ENCODE results near the gene TERC.
A peak's percentile ranks its signal among the peaks of the same experiment; 100 is the strongest.

The TERC gene

DNA sequence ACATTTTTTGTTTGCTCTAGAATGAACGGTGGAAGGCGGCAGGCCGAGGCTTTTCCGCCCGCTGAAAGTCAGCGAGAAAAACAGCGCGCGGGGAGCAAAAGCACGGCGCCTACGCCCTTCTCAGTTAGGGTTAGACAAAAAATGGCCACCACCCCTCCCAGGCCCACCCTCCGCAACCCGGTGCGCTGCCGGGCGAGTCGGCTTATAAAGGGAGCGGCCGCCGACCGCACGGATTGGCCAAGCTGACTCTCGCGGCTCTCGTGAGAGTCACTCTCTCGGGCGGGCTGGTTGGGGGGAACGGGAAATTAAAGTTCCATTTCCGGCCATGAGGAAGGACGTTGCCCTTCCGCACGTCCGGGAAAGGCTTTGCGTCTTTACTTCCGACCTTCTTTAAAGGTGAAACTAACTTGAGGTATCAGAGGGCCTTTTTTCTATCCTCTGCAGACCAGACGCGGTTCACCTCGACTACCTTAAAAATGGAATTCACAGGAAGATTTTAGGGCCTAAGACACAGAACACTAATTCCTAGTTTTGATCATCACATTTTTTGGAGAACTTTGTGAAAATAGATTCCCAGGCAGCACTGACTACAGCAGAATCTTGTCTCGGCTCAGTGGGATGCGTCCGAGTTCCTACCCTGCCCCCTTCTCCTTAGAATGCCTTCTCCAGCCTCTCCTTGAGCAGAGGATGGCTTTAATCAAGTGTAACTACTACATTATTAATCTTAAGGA is at the start of gene TERC:
Gene TERC, minus strand, starts transcription at position 179 of the 731 bp plus-strand sequence.
- peak; percentile 80 for DNase-seq (ENCODE audit: low read depth)

- DNase-seq (ENCODE audit: low read depth) = peak; percentile 39
Observed at GRCh38 chr3:169813757-169814517, 49.1 kb upstream of the TERC start.

DNA sequence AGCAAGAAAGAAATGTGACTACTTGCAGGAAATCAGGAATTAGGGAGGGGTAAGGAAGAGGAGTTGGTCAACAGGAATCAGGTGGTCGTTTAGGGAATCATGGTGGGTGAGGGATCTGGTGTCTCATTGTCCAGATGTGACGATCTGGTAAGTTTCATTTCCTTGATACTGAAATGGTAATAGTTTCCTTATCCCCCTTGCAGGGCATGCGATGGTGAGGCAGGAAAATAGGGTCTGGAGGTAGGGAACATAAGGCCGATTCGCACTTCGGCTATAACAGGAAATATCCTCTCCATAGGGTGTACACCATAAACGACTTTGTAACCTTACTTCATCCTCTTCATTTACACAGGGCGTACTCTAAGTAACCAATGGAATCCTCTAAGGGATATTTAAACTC is 48.4 kb upstream of the TERC start:
- DNase-seq (ENCODE audit: low read depth) = no peak

DNA sequence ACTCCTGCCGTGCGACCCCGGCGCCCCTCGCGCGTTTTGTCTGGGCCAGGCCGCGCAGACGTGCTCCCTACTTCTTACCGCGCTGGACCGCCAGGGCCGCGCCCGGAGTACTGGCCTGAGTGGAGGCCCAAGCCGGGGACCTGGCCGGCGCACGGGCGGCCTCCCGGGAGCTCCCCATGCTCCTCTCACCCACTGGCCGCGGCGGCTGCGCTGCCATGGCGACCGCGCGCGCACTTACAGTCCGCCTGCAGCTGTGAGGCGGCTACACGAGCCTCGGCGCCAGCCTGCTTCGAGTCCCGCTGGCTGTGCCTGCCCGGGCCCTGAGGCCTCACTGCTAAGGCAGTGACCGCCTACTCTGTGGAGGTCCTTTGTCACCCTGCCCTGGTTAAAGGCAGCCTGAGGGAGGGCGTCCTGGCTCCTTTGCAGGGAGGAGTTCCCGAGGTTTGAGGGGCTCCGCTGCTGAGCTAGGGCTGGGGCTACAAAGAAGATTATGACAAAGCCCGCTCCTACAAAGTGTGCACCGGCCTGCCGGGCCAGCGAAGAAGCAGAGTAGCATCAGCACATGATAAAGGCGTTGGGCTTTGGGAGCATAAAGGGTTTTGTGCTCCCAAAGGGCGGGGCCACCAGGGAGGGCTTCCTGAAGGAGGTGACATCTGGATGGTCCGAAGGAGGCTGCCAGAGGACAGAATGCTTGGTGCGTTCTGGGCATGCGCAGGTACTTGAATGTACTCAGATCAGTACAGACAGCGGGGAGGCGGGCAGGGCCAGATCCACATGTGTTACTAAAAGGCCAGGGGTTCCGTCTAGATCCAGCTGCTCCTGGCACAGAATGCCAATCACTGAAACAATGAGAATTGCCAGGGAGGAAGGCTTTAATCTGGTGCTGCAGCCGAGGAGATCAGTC is 47.7 kb upstream of the TERC start, which contains the start of the genes LRRC34 and LRRIQ4:
Gene LRRC34, minus strand, starts transcription at position 573 of the 904 bp plus-strand sequence. Its CDS starts 356 bp downstream, at position 217.
Gene LRRIQ4, plus strand, starts transcription at position 539 of the 904 bp plus-strand sequence. CDS start 9,052 bp downstream, outside the sequence.
- DNase-seq (ENCODE audit: low read depth) = peak; percentile 35

- no peak for DNase-seq (ENCODE audit: low read depth)
Observed at GRCh38 chr3:169811631-169812331, 46.9 kb upstream of the TERC start.

DNA sequence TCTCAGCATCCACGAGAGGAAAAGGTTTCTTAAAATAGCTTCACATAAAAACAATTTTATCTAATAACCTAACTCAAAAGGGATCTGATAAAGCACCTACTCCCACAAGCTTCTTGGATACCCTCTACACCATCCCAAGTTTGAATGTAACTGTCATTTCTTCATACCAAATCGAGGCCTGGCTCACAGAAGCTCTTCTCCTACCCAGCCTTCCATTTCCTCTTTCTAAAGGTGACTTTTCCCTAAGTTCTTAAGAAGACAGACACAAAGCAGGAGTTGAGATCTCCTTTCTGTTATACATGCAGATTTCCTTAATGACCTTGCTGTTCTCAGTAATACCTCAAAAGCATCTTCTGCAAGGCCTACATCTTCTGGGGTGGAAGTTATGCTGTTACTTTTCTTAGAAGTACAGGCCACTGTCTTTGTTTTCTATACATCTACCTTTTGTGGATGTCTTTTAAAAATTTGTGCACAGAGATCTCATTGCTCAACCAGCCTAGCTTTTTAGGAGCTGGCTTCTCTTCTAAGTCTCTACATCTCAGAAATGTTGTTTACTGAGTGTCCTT is 44.5 kb upstream of the TERC start:
- no peak for DNase-seq (ENCODE audit: low read depth)

DNA sequence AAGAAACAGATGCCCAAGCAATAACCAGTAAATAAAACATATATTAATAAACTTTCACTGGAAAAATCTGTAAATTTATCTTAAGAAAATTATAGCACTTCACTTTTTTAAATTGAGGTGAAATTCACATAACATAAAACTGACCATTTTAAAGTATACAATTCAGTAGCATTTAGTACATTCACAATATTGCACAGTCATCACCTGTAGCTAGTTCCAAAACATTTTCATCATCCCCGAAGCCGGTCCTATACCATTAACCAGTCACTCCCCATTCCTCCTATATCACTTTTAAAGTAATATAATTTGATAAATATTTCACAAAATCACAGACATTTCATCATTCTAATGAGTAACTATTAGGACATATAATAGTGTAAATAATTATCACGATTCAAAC is 39.8 kb upstream of the TERC start:
- DNase-seq (ENCODE audit: low read depth) = no peak

DNA sequence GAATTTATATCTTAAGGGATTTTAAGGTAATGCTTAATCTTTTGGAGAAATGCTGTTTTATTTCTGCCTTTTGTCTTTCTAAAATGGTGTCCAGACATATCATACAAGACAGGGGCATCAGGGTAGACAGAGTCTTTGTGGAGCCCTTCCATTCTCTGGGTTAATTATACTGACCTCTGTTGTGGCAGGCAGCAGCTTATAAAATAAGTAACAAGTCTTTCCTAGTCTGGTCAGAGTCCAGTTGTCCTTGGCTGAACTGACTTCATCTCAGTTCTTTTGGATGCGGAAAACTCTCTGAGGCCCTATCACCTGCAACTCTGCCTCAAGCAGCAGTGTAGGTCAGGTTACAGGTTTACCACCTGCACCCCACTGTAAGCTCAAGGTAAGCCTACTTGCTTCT is 27.5 kb upstream of the TERC start:
- no peak for DNase-seq (ENCODE audit: low read depth)

DNA sequence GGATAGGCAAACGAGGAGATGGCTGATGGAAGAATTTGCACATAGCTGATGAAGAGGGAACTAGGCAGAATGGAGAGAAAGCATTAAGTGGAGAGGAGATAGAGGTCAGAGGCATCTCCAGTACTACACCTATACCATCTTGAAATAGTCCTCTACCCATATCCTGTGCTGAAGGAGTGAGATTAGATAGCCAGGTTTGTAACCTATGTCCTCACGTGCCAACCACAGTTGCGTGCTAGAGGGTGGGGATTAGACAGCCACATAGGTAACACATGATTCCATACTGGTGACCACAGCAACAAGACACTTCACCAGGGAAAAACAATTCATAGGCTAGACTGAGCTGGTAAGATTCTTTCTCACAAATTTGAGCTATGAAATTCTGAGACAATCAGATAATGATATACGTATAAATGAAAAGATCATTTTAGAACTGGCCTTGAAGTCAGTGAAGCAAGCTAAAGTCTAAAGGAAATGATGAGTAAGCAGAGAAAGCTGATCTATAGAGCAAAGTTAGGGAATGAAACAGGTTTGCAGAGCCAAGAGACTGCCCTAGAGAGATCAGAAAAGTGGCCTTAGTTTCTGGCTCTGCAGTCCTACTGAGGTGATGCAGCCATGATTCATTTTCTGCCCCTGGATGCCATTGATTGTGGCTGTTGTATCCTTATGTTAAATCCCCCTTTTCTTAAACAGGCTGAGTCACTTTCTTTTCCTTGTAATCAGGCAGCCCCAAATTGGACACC is 26.0 kb upstream of the TERC start:
- DNase-seq (ENCODE audit: low read depth) = no peak

DNA sequence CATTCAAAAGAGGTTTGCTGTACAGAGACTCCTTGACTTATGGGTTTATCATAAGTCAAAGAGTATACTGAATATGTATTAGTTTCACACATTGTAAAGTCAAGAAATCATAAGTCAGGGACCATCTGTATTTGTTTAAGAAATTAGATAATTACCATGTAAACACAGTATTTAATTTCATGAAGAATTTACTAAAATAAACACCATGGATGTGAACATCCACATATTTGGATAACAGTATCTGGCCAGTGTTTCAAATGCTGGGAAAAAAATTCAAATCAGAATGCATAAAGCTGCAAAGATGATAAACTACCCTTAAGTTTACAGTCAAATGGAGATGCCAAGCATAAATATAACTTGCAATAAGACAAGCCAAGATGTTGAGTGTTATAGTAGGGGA is 25.4 kb upstream of the TERC start:
- DNase-seq (ENCODE audit: low read depth) = no peak

DNA sequence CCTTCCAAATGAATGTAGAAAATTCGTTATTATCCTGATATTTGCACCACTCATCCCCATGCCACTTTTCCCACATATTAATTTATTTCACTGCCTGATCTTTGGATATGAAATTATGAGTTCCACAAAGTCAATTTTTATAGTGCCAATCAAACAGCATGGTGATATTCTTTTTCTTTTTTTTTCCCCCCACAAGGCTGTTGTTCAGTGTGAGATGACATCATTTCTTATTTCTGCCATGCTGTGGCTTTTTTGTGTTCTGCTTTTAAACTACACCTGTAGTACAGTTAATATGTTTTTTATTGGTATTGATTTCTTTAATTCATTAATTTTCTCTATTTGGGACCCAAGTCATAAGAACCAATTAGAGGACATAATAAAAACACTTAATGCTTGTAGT is 22.9 kb upstream of the TERC start:
- no peak for DNase-seq (ENCODE audit: low read depth)

GRCh38 chr3:169787120-169787519 is 22.3 kb upstream of the TERC start:
- DNase-seq (ENCODE audit: low read depth) = no peak

GRCh38 chr3:169781209-169781855 is 16.5 kb upstream of the TERC start:
- DNase-seq (ENCODE audit: low read depth) = no peak

DNA sequence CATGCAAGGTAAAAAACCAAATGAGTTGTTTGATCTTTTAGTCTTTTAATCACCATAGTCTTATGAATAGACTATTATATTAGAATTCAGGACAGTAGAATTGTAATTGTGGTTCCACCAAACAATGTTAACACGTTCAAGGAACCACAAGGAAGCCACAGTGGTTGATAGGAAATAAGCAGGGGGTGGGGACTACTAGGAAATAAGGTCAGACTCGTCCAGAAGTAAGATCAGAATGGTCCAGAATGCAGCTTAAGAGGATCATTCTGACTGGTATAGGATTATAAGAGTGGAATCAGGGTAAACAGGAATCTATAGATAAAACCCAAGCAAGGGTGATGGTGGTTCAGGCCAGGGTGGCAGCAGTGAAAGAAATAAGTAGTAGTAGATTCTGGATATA is 15.9 kb upstream of the TERC start:
- no peak for DNase-seq (ENCODE audit: low read depth)

DNA sequence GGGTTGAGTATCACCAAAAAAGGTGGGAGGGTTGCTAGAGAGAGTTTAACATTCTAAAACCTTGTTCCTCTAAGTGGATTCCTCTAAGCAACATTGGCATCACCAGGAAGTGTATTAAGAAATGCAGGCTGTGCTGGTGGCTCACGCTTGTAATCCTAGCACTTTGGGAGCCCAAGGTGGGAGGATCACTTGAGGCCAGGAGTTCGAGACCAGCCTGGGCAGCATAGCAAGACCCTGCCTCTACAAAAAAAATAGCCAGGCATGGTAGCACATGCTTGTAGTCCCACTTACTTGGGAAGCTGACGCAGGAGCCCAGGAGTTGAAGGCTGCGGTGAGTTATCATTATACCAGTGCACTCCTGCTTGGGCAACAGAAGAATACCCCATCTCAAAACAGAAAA is 13.0 kb upstream of the TERC start:
- DNase-seq (ENCODE audit: low read depth) = no peak

DNA sequence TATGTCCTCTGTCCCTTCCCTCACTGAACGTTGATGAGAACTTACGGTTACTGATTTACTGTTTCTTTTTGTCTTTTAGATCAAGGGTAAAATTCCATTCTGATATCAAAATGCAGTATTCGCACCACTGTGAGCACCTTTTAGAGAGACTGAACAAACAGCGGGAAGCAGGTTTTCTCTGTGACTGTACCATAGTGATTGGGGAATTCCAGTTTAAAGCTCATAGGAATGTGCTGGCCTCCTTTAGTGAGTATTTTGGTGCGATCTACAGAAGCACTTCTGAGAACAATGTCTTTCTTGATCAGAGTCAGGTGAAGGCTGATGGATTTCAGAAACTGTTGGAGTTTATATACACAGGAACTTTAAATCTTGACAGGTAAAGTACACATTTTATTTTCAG is 9.3 kb upstream of the TERC start:
- no peak for DNase-seq (ENCODE audit: low read depth)

- peak; percentile 87 for DNase-seq (ENCODE audit: low read depth)
Observed at GRCh38 chr3:169772897-169773816, 8.3 kb upstream of the TERC start, which contains the start of gene MYNN. TSS of gene MYNN (plus strand) at chr3:169773396. CDS start at chr3:169774296, 900 bp downstream.

- no peak for DNase-seq (ENCODE audit: low read depth)
Observed at GRCh38 chr3:169772305-169772896, 7.5 kb upstream of the TERC start.
